Measurements from ENCODE around the gene ABLIM2.

DNA sequence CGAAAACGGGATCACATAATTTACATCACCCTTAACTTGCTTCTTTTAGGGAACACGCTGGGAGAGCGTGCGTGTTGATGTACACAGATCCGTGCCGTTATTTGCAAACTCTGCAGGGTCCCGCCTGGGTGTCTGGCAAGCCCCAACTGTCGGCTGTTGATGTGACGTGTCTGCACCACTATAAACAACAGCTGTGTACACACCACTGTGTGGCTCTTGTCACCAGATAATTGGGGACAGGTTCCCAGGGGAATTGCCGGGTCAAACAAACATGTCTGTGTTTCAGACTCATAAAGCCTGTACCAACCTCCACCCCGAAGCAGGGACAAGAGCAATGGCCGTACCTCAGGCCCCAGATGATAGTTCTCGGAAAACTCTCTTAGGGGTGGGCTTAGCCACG, 113.9 kb downstream of the ABLIM2 start:
- TF ChIP-seq EZH2 (IDR thresholded peaks at IDR 0.05; ENCODE audit: borderline replicate concordance, low read length), result no peak
- TF ChIP-seq, protein P1, sequence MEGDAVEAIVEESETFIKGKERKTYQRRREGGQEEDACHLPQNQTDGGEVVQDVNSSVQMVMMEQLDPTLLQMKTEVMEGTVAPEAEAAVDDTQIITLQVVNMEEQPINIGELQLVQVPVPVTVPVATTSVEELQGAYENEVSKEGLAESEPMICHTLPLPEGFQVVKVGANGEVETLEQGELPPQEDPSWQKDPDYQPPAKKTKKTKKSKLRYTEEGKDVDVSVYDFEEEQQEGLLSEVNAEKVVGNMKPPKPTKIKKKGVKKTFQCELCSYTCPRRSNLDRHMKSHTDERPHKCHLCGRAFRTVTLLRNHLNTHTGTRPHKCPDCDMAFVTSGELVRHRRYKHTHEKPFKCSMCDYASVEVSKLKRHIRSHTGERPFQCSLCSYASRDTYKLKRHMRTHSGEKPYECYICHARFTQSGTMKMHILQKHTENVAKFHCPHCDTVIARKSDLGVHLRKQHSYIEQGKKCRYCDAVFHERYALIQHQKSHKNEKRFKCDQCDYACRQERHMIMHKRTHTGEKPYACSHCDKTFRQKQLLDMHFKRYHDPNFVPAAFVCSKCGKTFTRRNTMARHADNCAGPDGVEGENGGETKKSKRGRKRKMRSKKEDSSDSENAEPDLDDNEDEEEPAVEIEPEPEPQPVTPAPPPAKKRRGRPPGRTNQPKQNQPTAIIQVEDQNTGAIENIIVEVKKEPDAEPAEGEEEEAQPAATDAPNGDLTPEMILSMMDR (conservative IDR thresholded peaks at IDR 0.05 in 1 of 2, IDR thresholded peaks at IDR 0.05 in 1 of 2; ENCODE audit: extremely low read depth in 1 of 2, insufficient read depth in 1 of 2, low read depth in 1 of 2, low read length in 2 of 2), result no peak

All from mammary epithelial cell (primary cell).